Astrocyte of the hippocampus (primary cell): ENCODE results near the gene EFS.

Experiments used
- DNase-seq: peaks from one replicate; pipeline ENCODE4 v3.0.0; 2011; ENCODE audit warnings: low read depth, low spot score

Gene EFS

DNA sequence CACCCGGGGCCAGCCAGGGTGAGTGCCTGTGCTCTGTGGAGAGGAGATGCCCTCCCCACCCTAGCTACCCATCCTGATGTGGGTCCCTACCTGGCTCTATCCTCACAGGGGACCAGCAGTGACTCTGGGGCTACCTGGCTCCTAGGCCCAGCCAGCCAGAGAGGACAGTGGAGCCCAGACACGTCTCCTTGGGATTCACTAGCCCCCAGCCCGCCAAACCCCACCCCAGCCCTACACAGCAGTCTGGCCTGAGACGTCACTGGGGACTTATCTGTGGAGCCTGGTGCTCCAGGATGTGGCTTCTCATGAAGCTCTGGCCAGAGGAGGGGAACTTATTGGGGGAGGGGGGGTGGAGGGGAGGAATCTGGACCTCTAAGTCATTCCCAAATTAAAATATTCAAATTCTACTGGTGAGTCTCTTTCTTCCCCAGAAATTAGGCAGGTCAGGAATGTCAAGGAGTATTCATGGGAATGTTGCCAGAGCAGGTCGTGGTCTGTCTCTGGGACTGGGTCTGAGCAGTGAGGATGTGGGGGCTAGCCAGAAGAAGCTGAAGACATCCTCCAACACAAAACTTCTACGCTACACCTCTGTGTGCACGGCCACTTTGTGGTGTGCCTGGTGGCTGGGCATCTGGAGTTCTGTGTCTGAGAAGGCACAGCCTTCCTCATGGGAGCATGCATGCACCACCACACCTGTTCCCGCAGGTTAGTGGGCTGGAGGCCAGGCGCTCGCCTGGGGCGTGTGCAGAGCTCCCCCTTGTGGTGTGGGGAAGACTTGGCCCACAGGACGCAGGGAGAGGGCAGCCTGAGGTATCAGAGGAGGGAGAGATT, 14.6 kb upstream of the EFS start:
- DNase-seq = peak; percentile 67

- no peak for DNase-seq
These were observed 13.7 kb upstream of the EFS start for GRCh38 chr14:23378612-23379220.

DNA sequence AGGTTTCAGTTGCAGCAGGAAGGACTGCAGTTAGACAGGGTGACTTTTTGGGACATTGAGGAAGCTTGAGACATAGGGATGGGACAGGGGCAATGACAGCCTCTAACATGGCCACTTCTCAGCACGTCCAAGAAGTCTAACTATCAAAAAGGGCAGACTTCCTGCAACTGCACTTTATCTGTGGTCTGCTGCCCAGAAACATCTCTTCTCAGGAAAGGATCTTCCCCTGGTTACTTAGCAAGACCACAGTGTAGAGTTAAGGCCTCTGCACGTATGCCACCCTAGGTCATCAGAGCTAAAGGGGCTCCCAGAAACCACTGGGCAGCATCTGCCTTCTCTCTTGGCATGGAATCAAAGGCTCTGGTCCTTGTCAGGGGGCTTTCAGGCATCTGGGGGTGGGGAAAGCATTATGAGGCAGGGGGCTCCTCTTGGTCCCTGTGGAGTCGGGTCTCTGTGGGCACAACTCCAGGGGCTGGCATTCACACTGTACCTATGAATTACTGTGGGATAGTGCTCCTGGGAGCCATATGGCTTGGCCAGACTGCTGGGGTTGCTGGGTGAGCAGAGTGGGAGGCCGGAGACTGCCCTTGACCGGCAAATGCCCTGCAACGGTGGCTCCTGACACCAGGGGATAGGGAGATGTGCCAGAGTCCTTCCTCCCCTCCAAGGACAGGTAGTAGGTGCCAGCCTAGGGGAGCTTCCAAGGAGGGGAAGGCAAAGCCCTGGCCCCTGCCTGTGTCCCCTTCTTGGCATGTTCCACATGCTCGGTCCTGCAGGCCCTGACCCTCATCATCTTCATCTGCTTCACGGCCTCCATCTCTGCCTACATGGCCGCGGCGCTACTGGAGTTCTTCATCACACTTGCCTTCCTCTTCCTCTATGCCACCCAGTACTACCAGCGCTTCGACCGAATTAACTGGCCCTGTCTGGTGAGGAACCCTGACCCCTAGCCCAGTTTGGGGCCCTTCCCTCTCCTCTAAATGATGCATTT, 12.9 kb upstream of the EFS start:
- no peak for DNase-seq

- no peak for DNase-seq
These were observed 12.2 kb upstream of the EFS start for GRCh38 chr14:23377198-23377550.

GRCh38 chr14:23376482-23377197, 11.7 kb upstream of the EFS start, which contains the start of gene CMTM5:
CMTM5 (plus strand) TSS chr14:23377046; CDS start chr14:23377252, 206 bp downstream.
- DNase-seq = no peak

GRCh38 chr14:23375527-23376251, 10.7 kb upstream of the EFS start:
- no peak for DNase-seq

GRCh38 chr14:23373041-23373440, 8.1 kb upstream of the EFS start:
- DNase-seq = no peak

DNA sequence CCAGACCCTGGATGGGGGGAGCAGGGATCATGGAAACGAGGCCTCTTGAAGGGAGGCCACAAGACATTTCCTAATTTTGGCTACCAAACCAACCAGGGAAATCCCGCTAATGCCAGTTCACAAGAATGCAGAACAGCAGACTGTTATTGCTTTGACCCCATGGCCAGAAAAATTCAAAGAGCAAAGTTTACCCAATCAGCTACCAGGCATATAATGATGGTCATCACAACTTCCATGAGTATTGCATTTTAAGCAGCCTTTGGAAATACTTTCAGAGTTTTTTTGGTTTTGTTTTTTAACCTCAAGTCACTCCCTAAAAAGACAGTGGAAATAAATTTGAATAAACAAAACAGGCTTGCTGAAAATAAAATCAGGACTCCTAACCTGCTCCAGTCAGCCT, 7.5 kb upstream of the EFS start, which contains the start of gene IL25:
IL25 (plus strand) TSS at position 301 of the 400 bp plus-strand sequence.
- no peak for DNase-seq

DNA sequence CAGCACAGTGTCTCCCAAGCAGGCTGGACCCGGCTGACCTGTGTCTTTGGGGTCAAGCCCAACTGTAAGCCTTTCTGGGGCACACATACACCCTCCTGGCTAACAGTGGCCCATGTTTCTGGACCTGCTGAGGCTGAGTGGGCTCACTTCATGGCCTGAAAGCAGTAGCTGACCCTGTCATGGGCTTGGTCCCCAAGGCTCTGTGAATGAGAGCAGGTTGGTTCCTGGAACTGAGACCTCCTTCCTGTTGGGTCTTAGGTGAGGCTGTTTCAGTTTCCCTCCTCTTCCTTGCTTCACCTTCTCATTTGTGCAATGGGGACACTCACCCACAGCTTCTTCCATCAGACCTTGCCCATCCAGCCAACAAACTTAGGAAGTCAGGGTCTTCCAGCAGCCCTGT, 6.9 kb upstream of the EFS start:
- DNase-seq = no peak

DNA sequence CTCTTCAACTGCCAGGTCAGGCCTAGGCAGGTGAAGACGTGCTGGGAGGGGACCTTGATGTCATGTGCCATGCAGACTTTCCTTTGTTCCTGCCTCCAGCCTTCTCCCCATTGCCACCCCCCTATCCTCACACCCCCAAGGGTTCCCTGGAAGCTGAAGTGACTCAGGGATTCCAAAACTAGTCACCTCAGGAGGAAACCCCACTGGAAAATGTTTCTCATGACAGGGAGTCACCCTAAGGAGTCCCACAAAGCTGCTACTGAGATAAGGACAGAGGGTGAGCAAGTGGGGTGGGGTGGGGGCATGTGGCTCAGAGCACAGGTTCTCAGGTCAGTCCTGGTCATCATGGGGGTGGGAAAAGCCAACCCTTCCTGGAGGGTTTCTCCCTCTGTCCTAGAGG, 5.2 kb upstream of the EFS start:
- DNase-seq = no peak

GRCh38 chr14:23366426-23366921, 1.5 kb upstream of the EFS start:
- DNase-seq = peak; percentile 74

GRCh38 chr14:23365732-23366425, 907 bp upstream of the EFS start:
- DNase-seq = peak; percentile 83

GRCh38 chr14:23364164-23365035, 572 bp downstream of the EFS start:
- peak; percentile 38 for DNase-seq

GRCh38 chr14:23362200-23362599, 2.8 kb downstream of the EFS start:
- peak; percentile 48 for DNase-seq

DNA sequence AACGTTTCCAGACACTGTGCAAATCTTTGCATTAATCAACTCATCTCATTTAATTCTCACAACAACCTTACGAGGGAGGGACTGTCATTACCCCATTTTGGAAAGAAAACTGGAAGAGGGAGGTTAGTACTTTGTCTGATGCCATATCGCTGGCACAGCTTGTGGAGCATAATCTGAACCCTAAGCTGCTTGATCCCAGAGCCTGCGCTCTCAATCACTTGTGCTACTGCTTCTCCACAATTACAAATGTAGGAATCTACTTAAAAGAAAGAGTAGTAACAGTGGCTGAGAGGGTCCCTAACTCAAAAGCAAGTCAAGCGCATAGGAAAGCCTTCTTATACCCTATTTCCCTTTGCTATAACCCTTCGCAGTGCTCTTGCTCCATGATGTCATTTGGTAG, 3.2 kb downstream of the EFS start:
- DNase-seq = no peak

DNA sequence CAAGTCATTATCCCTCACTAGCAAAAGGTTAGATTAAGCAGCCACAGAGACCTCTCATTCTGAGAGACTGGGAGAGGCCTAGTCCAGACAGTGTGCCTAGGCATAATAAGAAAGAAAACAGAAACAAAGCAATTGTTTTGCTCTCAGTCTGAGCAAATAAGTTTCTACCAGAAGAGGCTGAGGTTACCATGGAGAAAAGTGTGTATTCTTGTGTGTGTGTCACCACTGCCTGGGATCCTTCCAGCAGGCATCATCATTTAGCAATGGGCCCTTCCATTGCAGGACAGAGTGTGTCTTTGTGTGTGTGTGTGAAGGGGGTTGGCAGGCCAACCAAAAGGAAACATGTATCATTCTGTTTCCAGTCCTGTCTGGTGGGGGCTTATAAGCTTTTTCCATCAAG, 3.7 kb downstream of the EFS start:
- DNase-seq = peak; percentile 60

DNA sequence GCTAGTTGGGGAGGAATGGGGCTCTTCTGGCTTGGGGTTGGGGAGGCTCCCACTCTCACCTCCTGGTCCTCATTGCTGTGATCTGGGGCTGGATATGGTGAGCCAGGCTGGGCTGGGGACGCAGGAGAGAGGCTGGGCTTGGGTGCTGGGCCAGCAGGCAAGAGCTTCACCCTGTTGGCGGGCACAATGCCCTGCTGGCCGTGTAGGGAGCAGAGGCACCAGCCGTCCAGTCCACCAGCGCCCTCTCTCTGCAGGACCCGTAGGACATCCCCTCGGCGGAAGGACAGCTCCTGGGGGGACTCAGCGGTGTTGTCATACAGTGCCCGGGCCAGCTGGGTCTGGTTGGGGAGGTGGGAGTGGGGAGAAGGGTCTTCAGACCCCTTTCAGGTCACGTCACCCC, 4.5 kb downstream of the EFS start:
- no peak for DNase-seq

DNA sequence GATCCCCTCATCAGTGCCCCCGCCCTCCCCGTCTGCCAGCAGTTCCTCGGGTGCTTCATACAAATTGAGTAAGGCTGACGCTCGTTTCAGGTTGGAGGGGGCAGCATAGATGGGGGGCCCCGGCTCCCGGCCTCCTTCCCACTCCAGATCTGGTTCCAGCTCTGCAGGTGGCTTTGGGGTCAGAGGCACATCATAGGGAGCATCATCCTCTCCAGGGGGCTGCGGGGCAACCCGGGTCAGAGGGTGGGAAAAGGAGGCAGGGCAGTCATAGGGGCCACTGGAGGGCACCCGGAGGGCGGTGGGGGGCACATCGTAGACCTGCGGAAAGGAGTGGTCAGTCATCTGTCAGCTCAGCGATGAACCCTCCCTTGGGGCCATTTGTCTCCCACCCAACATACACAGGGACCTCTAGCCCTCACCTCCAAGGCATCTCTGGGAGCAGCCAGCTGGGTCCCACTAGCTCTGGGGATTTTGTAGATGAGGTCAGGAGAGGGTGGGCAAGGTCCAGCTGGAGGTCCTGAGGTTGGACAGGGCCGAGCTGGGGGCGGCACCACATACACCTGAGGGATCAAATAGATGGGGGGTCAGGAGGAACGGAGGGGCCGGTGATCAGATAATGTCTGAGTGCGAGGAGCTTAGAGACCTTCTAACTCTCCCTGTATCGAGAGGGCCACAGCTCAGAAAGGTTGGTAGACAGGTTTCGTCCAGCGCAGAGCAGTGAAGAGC, 5.1 kb downstream of the EFS start:
- DNase-seq = no peak
